Panc1 (cell line): ENCODE measurements around the gene NLRP14. TPM values are rescaled to one million over a fixed set of nuclear protein-coding genes. Genes with fewer than 3 reads are reported as not detected.
A peak's percentile ranks its signal among the peaks of the same experiment; 100 is the strongest.

Experiments
- ATAC-seq: fragments of 200-7000 bp; cut with Tn5 transposase; 2 replicates; pipeline ENCODE4 v1.9.1; 2020; ENCODE audit warnings: mild to moderate bottlenecking, moderate library complexity
- Bru-seq: library from RNA; stranded (reverse); fragments of 400-500 nt; gene quantifications from one replicate; lab custom pipeline; 2021; lab: Mats Ljungman, UMichigan
- BruChase-seq, 2 experiments: library from RNA; stranded (reverse); fragments of 400-500 nt; gene quantifications; one replicate each; lab custom pipeline; 2021; lab: Mats Ljungman, UMichigan
- BruUV-seq: library from RNA; stranded (reverse); fragments of 400-500 nt; replicated peaks from 2 replicates; lab custom pipeline; 2021; lab: Mats Ljungman, UMichigan
- CTCF ChIA-PET: fragments of 300-600 bp; sonication (Branson Sonifier 250); formaldehyde crosslinking; loops from one replicate; lab custom pipeline; 2022; ENCODE audit warnings: antibody characterized with exemption; lab: Charles Lee
- POLR2A ChIA-PET: fragments of 300-600 bp; sonication (Branson Sonifier 250); formaldehyde crosslinking; loops from one replicate; lab custom pipeline; 2022; ENCODE audit warnings: antibody characterized with exemption; lab: Charles Lee
- DNase-seq: peaks from one replicate; pipeline ENCODE4 v3.0.0-alpha.2; 2010; ENCODE audit warnings: low read depth, low spot score
- H3K27ac ChIP-seq: 2 replicates; pipeline ENCODE4 v1.5.1; 2011; ENCODE audit warnings: mild to moderate bottlenecking, low read length, inconsistent platforms
- H3K27me3 ChIP-seq: fragments of 200-500 bp; sonication (Bioruptor generic); 2 replicates; pipeline ENCODE4 v1.6.0; 2014; ENCODE audit warnings: low read length, inconsistent platforms; ENCODE audit not compliant: control insufficient read depth, insufficient read depth
- H3K36me3 ChIP-seq: fragments of 200-500 bp; sonication (Bioruptor generic); 2 replicates; pipeline ENCODE4 v1.5.1; 2014; ENCODE audit warnings: inconsistent platforms, mild to moderate bottlenecking, low read length, moderate library complexity; ENCODE audit not compliant: control insufficient read depth, insufficient read depth
- H3K4me1 ChIP-seq: 2 replicates; pipeline ENCODE4 v1.5.1; 2011; ENCODE audit warnings: inconsistent platforms, mild to moderate bottlenecking, low read length, moderate library complexity; ENCODE audit not compliant: control insufficient read depth, insufficient read depth
- H3K4me3 ChIP-seq, 2 experiments: 2 replicates each; pipeline ENCODE4 v1.5.1; 2011 to 2012; ENCODE audit warnings: low read depth in 2 of 2, low read length in 2 of 2, mild to moderate bottlenecking in 2 of 2, inconsistent platforms in 1 of 2, moderate library complexity in 1 of 2
- H3K9me3 ChIP-seq: fragments of 200-500 bp; sonication (Bioruptor generic); 2 replicates; pipeline ENCODE4 v1.5.1; 2014; ENCODE audit warnings: low read depth, mild to moderate bottlenecking, inconsistent platforms, low read length, moderate library complexity; ENCODE audit not compliant: control insufficient read depth, insufficient read depth
- CTCF ChIP-seq: fragments of 450-650 bp; IDR thresholded peaks from 2 replicates; pipeline ENCODE4 v1.5.1; 2017; ENCODE audit warnings: mild to moderate bottlenecking
- POLR2AphosphoS5 ChIP-seq: IDR thresholded peaks from 2 replicates; pipeline ENCODE4 v1.6.1; 2012; ENCODE audit warnings: mild to moderate bottlenecking, low read depth, low read length, moderate library complexity
- SIN3A ChIP-seq: IDR thresholded peaks from 2 replicates; pipeline ENCODE4 v1.6.1; 2012; ENCODE audit warnings: low read depth, mild to moderate bottlenecking, low read length, moderate library complexity, borderline replicate concordance; ENCODE audit not compliant: insufficient read depth
- TCF7L2 ChIP-seq: IDR thresholded peaks from 2 replicates; pipeline ENCODE4 v1.6.1; 2011; ENCODE audit warnings: mild to moderate bottlenecking, low read depth, low read length, inconsistent platforms
- in situ Hi-C: cut with HindIII; loops from 2 replicates; pipeline ENCODE4 v1.10.0; 2016; ENCODE audit warnings: low sequenced_read_pairs, low pct_unique_long_range_greater_than_20kb
- intact Hi-C: fragments of 100-400 bp; cut with micrococcal nuclease; formaldehyde crosslinking; loops from one replicate; pipeline ENCODE4 v1.10.0; 2022; ENCODE audit not compliant: unreplicated experiment
- long read RNA-seq: library from polyadenylated mRNA; unstranded; transcript quantifications from one replicate; pipeline ENCODE4 v2.0.0, GENCODE V29; 2021; ENCODE audit not compliant: unreplicated experiment
- polyA plus RNA-seq: library from polyadenylated mRNA; unstranded; fragments of >200 nt; gene quantifications from one replicate; pipeline ENCODE4 v1.2.1, GENCODE V29; 2012; ENCODE audit warnings: missing spikeins; ENCODE audit not compliant: insufficient read length
- total RNA-seq: library from RNA; stranded (reverse); gene quantifications from one replicate; pipeline ENCODE4 v1.2.1, GENCODE V29; 2021; ENCODE audit not compliant: unreplicated experiment
- TF ChIP-seq, protein P1 (sequence below), 2 experiments: IDR thresholded peaks; 2 replicates each; pipeline ENCODE4 v1.6.1; 2011 to 2012; ENCODE audit warnings: low read depth in 2 of 2, control low read depth in 1 of 2, low read length in 1 of 2, mild to moderate bottlenecking in 1 of 2, moderate library complexity in 1 of 2; ENCODE audit not compliant: insufficient read depth in 1 of 2

The NLRP14 gene, protein sequence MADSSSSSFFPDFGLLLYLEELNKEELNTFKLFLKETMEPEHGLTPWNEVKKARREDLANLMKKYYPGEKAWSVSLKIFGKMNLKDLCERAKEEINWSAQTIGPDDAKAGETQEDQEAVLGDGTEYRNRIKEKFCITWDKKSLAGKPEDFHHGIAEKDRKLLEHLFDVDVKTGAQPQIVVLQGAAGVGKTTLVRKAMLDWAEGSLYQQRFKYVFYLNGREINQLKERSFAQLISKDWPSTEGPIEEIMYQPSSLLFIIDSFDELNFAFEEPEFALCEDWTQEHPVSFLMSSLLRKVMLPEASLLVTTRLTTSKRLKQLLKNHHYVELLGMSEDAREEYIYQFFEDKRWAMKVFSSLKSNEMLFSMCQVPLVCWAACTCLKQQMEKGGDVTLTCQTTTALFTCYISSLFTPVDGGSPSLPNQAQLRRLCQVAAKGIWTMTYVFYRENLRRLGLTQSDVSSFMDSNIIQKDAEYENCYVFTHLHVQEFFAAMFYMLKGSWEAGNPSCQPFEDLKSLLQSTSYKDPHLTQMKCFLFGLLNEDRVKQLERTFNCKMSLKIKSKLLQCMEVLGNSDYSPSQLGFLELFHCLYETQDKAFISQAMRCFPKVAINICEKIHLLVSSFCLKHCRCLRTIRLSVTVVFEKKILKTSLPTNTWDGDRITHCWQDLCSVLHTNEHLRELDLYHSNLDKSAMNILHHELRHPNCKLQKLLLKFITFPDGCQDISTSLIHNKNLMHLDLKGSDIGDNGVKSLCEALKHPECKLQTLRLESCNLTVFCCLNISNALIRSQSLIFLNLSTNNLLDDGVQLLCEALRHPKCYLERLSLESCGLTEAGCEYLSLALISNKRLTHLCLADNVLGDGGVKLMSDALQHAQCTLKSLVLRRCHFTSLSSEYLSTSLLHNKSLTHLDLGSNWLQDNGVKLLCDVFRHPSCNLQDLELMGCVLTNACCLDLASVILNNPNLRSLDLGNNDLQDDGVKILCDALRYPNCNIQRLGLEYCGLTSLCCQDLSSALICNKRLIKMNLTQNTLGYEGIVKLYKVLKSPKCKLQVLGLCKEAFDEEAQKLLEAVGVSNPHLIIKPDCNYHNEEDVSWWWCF
- total RNA-seq: 0.08 TPM
- not detected for polyA plus RNA-seq
- percentile 29 among the genes with signal in this experiment for Bru-seq, nascent RNA
- BruChase-seq, experiment 1, labeled RNA remaining after a 2-hour chase: percentile 28 among the genes with signal in this experiment
- BruChase-seq, experiment 2, labeled RNA remaining after a 6-hour chase: percentile 22 among the genes with signal in this experiment
- long read RNA-seq: 0 reads

DNA sequence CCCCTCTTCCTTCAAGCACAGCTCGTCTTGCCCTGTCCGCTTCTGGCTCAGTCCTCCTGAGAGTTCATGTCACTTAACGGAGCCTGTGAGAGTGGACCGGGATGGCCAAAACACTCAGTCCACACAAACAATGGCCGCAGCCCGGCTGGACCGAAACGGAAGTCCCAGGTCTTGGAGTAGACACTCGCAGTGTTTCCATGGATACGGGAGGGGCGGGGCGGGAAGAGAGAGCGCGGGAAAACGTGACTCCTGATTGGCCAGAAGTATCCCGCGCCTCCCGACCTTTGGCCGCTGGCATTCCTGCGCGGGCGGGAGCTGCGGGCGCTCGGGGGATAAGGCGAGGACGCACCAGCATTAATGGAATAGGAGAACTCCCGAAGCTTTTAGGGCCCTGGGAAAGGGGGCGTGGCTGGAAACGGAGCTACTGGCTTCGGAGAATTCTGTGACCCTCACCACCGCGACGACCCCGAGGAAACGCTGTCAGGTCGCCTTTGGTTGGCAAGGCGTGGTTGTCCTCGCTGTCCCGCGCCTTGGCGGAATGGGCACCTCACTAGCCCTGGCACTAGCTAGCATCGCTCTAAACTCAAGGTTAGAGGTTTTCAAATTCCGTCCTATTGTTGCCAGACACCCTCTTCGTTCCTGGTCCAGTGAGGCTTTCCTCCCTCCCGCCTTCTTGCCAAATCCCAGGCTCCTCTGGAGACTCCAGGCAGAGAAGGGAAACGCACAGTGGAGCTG lies at the start of gene NLRP14, which contains the start of gene ZNF214:
Gene NLRP14 (plus strand): TSS at position 297 of the 735 bp plus-strand sequence. CDS start 18,108 bp downstream, outside the sequence.
Gene ZNF214 (minus strand): TSS at position 164 of the 735 bp plus-strand sequence. CDS start 17,511 bp downstream, outside the sequence.
- intact Hi-C loops (no loop called here), in situ Hi-C loops (no loop called here)
- H3K27ac ChIP-seq: peak within 1 kb of the TSS; percentile 89
- DNase-seq (peak; percentile 90), ATAC-seq (peak; percentile 99)
- ChIA-PET POLR2A (interaction anchor here (0.6 to 0.9 kb wide), 2 partner anchors 13 to 131 kb away, joined by 3 read pairs; no protein-coding TSS in a partner anchor), CTCF (interaction anchor here (0.9 kb wide), 1 partner anchor 266 kb away, joined by 4 read pairs; no protein-coding TSS in a partner anchor)
- 0 out of 2 replicates have a peak, but pooled peaks have one; percentile 74 for TF ChIP-seq SIN3A
- TF ChIP-seq TCF7L2: no peak
- TF ChIP-seq POLR2AphosphoS5: peak; percentile 65; the same call in 1 of the 2 replicates
- TF ChIP-seq, protein P1, sequence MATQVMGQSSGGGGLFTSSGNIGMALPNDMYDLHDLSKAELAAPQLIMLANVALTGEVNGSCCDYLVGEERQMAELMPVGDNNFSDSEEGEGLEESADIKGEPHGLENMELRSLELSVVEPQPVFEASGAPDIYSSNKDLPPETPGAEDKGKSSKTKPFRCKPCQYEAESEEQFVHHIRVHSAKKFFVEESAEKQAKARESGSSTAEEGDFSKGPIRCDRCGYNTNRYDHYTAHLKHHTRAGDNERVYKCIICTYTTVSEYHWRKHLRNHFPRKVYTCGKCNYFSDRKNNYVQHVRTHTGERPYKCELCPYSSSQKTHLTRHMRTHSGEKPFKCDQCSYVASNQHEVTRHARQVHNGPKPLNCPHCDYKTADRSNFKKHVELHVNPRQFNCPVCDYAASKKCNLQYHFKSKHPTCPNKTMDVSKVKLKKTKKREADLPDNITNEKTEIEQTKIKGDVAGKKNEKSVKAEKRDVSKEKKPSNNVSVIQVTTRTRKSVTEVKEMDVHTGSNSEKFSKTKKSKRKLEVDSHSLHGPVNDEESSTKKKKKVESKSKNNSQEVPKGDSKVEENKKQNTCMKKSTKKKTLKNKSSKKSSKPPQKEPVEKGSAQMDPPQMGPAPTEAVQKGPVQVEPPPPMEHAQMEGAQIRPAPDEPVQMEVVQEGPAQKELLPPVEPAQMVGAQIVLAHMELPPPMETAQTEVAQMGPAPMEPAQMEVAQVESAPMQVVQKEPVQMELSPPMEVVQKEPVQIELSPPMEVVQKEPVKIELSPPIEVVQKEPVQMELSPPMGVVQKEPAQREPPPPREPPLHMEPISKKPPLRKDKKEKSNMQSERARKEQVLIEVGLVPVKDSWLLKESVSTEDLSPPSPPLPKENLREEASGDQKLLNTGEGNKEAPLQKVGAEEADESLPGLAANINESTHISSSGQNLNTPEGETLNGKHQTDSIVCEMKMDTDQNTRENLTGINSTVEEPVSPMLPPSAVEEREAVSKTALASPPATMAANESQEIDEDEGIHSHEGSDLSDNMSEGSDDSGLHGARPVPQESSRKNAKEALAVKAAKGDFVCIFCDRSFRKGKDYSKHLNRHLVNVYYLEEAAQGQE (IDR thresholded peaks at IDR 0.05; ENCODE audit: insufficient read depth in 1 of 2, low read depth in 2 of 2, low read length in 1 of 2): no peak
- TSS peak; percentile 94 for BruUV-seq
- H3K27me3 ChIP-seq: peaks cover 6% of the 10 kb centered on the region
- no peaks in the 10 kb centered on the region for H3K36me3 ChIP-seq
- peak within 1 kb of the TSS; percentile 75 to 97 for H3K4me3 ChIP-seq
- peaks cover 11% of the 10 kb centered on the region; the same call in 1 of the 2 replicates for H3K4me1 ChIP-seq
- H3K9me3 ChIP-seq: no peaks in the 10 kb centered on the region

- Histone ChIP-seq H3K4me1 (no peaks in the 10 kb centered on the region), H3K27ac (no peak overlapping the region), H3K36me3 (no peaks in the 10 kb centered on the region), H3K27me3 (no peaks in the 10 kb centered on the region), H3K9me3 (no peaks in the 10 kb centered on the region), H3K4me3 (no peak overlapping the region)
- ChIA-PET CTCF (no interaction called here), POLR2A (no interaction called here)
- intact Hi-C loops: no loop called here
- TF ChIP-seq POLR2AphosphoS5 (no peak), TCF7L2 (no peak), SIN3A (no peak), CTCF (no peak)
- TF ChIP-seq, protein P1 (IDR thresholded peaks at IDR 0.05; ENCODE audit: insufficient read depth in 1 of 2, low read depth in 2 of 2, low read length in 1 of 2): no peak
- in situ Hi-C loops: no loop called here
- no TSS peak for BruUV-seq
- no peak for DNase-seq
- no peak for ATAC-seq
Observed at GRCh38 chr11:6979365-6979764, 40.9 kb upstream of the NLRP14 start.
